Gastroesophageal sphincter (tissue), 3 donors: ENCODE measurements around the gene INCENP.

ENCODE experiments used
- EP300 ChIP-seq: sonication (generic); formaldehyde crosslinking; IDR thresholded peaks from one replicate; pipeline ENCODE4 v1.6.1; 2017; ENCODE audit warnings: antibody characterized with exemption, mild to moderate bottlenecking
- POLR2A ChIP-seq, 2 donors: fragments of 450-650 bp; IDR thresholded peaks; one replicate each; pipeline ENCODE4 v1.6.1; 2017; ENCODE audit warnings: antibody characterized with exemption in 2 of 2, mild to moderate bottlenecking in 2 of 2, moderate library complexity in 1 of 2
- POLR2AphosphoS5 ChIP-seq: sonication (generic); formaldehyde crosslinking; IDR thresholded peaks from one replicate; pipeline ENCODE4 v1.6.1; 2017; ENCODE audit warnings: antibody characterized with exemption
- TF ChIP-seq, protein P1 (sequence below), 4 experiments: fragments of 200-600 bp in 2 of 4; fragments of 450-650 bp in 2 of 4; sonication (generic) in 1 of 4; IDR thresholded peaks; one replicate each; pipeline ENCODE4 v1.5.1; 2017 to 2019; ENCODE audit warnings: antibody characterized with exemption in 4 of 4, mild to moderate bottlenecking in 2 of 4, moderate library complexity in 2 of 4

DNA sequence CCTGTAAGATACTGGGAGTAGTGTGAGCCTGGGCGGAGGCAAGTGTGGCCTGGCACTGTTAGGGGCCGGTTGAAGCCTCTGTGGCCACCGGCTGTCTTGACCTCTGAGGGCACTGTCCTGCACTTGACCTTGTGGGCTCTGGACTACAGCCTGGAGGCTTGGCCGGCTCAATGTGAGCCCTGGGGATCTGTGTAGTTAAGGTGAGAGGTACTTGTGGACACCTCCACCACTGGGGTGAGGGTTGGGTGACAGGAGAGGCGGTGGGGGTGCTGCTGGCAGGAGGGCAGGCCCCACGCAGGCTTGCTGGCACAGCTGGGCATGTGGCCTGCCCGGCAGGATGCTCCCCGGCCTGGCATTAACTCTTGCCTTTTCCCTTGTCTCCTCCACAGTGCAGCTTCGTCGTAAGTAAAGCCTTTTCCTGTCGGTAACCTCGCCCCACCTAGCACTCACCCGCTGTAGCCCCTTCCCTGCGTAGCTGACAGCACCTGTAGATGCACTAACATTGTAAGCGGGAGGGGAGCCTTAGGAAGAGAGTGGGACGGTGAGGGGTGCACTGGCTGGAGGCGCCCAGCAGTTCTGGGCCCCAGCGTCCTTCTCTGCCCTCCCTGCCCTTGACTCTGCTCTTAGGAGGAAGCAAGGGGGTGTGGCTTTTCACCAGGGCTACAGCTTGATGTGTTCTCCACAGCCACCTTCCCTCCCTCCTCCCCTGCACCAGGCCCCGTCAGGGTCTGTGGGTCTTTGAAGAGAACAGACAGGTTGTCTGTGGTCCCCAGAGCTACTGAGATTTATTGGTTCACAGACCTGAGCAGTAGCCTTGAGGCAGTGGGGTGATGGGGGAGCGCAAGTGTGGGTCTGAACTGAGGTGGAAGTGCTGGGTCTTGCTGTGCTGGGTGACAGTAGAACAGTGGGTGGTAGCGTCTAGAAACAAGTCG, 17.6 kb downstream of the INCENP start:
- TF ChIP-seq, protein P1, sequence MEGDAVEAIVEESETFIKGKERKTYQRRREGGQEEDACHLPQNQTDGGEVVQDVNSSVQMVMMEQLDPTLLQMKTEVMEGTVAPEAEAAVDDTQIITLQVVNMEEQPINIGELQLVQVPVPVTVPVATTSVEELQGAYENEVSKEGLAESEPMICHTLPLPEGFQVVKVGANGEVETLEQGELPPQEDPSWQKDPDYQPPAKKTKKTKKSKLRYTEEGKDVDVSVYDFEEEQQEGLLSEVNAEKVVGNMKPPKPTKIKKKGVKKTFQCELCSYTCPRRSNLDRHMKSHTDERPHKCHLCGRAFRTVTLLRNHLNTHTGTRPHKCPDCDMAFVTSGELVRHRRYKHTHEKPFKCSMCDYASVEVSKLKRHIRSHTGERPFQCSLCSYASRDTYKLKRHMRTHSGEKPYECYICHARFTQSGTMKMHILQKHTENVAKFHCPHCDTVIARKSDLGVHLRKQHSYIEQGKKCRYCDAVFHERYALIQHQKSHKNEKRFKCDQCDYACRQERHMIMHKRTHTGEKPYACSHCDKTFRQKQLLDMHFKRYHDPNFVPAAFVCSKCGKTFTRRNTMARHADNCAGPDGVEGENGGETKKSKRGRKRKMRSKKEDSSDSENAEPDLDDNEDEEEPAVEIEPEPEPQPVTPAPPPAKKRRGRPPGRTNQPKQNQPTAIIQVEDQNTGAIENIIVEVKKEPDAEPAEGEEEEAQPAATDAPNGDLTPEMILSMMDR (IDR thresholded peaks at IDR 0.05), result no peak
- no peak for TF ChIP-seq POLR2A (IDR thresholded peaks at IDR 0.05)
- TF ChIP-seq EP300, result no peak
- TF ChIP-seq POLR2AphosphoS5, result no peak
